Glutamatergic neuron (in vitro differentiated cells): ENCODE measurements around the gene LCN10. TPM values are rescaled to one million over a fixed set of nuclear protein-coding genes. Genes with fewer than 3 reads are reported as not detected.
"Not testable (repeated sequence)": the region's sequence is repeated elsewhere in the genome, so short reads cannot be mapped to it uniquely, and the experiment has no call there.

Experiments
- DNase-seq: peaks from one replicate; pipeline ENCODE4 v3.0.0; 2022
- H3K27ac Mint-ChIP-seq: one replicate; pipeline ENCODE4 v1.8.0; 2020; ENCODE audit warnings: mild to moderate bottlenecking, mixed read lengths, inconsistent platforms; ENCODE audit not compliant: unreplicated experiment
- H3K27me3 Mint-ChIP-seq: one replicate; pipeline ENCODE4 v1.8.0; 2020; ENCODE audit warnings: mild to moderate bottlenecking, moderate library complexity, mixed read lengths, inconsistent platforms; ENCODE audit not compliant: unreplicated experiment
- H3K36me3 Mint-ChIP-seq: one replicate; pipeline ENCODE4 v1.8.0; 2020; ENCODE audit warnings: mild to moderate bottlenecking, mixed read lengths, inconsistent platforms; ENCODE audit not compliant: unreplicated experiment
- H3K4me1 Mint-ChIP-seq: one replicate; pipeline ENCODE4 v1.8.0; 2020; ENCODE audit warnings: mild to moderate bottlenecking, low read depth, mixed read lengths, inconsistent platforms; ENCODE audit not compliant: unreplicated experiment
- H3K4me3 Mint-ChIP-seq: one replicate; pipeline ENCODE4 v1.8.0; 2020; ENCODE audit warnings: mild to moderate bottlenecking, mixed read lengths, inconsistent platforms; ENCODE audit not compliant: unreplicated experiment
- H3K9me3 Mint-ChIP-seq: one replicate; pipeline ENCODE4 v1.8.0; 2020; ENCODE audit warnings: mild to moderate bottlenecking, moderate library complexity, mixed read lengths, inconsistent platforms; ENCODE audit not compliant: unreplicated experiment
- total RNA-seq: library from RNA; stranded (reverse); fragmentation: NEBNext Ultra II Directional; extraction: Animal tissue kit (Norgen Biotek cat#: 25700); gene quantifications from one replicate; pipeline ENCODE4 v1.2.1, GENCODE V29; 2021; ENCODE audit not compliant: unreplicated experiment
- TF ChIP-seq, protein P1 (sequence below): fragments of 200-600 bp; sonication (generic); IDR thresholded peaks from one replicate; pipeline ENCODE4 v1.5.0; 2021; ENCODE audit not compliant: partially characterized antibody, unreplicated experiment

LCN10 gene
- total RNA-seq, 1 donor from 2014 or later = not detected

DNA sequence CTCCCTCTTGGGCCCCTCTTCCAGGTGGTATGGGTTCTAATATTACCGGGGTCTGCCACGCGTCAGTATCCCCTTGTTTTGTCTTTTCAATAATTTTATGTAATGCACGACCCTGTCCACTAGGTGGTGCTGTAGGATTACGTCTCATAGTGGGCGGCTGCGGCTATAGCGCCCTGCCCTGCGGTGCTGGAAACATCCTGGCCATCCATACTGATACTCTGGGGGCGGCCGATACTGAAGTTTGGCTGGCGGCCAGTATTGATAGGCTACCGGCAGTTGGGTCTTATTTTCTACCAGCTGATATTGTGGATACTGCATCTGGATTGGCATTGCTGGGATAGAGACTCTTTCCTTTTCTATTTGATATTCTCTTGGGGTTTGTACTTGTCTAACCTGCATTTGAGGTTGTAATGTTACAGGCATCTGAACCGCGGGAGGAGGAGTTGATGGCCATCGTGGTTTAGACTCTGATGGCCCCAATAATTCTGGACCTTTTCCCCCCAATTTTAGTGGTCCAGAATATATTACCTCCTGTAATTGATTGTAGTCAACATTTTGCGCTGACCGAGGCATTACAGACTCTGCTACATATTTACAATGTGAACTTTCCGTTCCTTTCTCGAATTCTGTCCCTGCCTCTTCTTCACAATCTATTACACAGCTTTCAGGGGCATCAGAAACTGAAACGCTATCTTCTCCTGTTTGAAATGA is 45.1 kb upstream of the LCN10 start:
- Mint-ChIP-seq H3K4me1 (peaks cover 49% of the 10 kb centered on the region), H3K27me3 (no peaks in the 10 kb centered on the region), H3K4me3 (peak overlapping the region; percentile 32), H3K9me3 (no peaks in the 10 kb centered on the region), H3K36me3 (no peaks in the 10 kb centered on the region), H3K27ac (peak overlapping the region; percentile 6)
- TF ChIP-seq, protein P1, sequence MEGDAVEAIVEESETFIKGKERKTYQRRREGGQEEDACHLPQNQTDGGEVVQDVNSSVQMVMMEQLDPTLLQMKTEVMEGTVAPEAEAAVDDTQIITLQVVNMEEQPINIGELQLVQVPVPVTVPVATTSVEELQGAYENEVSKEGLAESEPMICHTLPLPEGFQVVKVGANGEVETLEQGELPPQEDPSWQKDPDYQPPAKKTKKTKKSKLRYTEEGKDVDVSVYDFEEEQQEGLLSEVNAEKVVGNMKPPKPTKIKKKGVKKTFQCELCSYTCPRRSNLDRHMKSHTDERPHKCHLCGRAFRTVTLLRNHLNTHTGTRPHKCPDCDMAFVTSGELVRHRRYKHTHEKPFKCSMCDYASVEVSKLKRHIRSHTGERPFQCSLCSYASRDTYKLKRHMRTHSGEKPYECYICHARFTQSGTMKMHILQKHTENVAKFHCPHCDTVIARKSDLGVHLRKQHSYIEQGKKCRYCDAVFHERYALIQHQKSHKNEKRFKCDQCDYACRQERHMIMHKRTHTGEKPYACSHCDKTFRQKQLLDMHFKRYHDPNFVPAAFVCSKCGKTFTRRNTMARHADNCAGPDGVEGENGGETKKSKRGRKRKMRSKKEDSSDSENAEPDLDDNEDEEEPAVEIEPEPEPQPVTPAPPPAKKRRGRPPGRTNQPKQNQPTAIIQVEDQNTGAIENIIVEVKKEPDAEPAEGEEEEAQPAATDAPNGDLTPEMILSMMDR = peak; percentile 95
- peak; percentile 77 for DNase-seq

DNA sequence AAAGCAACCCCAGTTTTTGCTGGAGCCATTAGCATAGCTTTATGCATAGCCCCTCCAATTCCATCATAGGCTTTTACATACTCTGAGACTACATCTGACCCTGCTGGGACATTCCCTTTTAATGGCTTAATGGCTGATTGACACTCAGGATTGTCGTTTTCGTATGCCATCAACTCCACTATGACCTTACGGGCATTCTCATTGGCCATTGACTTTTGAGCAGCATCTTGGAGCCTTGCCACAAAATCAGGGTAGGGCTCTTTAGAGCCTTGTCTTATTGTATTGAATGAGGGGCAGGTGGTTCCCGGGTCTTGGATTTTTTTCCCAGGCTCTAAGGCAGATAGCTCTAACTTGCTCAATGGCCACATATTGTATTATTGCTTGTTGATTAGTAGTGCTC is 44.2 kb upstream of the LCN10 start:
- H3K4me1 Mint-ChIP-seq = peaks cover 51% of the 10 kb centered on the region
- peak overlapping the region; percentile 15 for H3K4me3 Mint-ChIP-seq
- H3K9me3 Mint-ChIP-seq, H3K36me3 Mint-ChIP-seq, H3K27ac Mint-ChIP-seq, H3K27me3 Mint-ChIP-seq, DNase-seq: not testable (repeated sequence)

DNA sequence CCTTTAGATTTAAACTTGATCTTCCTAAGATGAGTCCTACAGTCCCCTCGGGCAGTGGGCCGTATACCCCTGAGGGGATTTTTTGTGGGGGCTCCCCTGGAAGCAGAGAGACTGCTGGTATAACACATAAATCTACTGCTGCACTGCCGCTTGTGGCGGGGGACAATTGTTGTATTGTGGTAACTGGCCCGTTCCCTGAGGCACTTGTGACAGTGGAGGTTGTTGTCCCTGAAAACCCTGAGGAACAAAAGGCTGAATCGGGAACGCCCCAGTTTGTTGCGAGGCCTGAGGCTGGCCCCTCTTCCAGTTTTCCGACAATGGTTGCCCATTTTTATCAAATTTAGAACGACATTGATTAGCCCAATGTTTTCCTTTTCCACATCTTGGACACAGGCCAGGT is 43.7 kb upstream of the LCN10 start:
- Mint-ChIP-seq H3K4me1 (peaks cover 51% of the 10 kb centered on the region), H3K27ac (no peak overlapping the region), H3K4me3 (no peak overlapping the region), H3K36me3 (no peaks in the 10 kb centered on the region), H3K9me3 (no peaks in the 10 kb centered on the region), H3K27me3 (no peaks in the 10 kb centered on the region)
- TF ChIP-seq, protein P1 = no peak
- no peak for DNase-seq

DNA sequence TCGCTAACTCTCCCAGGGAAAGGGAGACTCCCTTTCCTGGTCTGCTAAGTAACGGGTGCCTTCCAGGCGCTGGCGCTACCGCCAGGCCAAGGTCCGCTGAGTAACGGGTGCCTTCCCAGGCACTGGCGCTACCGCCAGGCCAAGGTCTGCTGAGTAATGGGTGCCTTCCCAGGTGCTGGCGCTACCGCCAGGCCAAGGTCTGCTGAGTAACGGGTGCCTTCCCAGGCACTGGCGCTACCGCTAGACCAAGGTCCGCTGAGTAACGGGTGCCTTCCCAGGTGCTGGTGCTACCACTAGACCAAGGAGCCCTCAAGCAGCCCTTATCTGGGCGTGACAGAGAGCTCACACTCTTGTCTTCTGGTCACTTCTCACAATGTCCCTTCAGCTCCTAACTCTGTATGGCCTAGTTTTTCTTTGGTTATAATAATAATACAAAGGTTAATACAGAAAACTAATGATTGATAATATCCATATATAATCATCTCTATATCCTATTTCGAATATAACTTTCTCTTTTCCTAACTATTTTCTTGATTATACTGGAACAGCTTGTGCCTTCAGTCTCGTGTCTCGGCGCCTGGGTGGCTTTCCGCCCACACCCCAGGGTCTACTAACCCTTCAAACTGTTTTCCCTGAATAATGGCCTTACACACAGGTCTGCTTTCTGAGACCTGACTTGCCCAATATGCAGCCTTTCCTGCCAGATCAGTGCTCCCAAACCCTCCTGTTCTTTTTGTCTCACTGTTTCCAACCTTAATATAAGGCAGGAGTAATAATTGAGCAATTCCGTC is 43.0 kb upstream of the LCN10 start:
- Mint-ChIP-seq H3K4me3 (peak overlapping the region; percentile 8), H3K4me1 (peaks cover 51% of the 10 kb centered on the region)
- not testable (repeated sequence) for H3K27me3 Mint-ChIP-seq, H3K36me3 Mint-ChIP-seq, H3K9me3 Mint-ChIP-seq, H3K27ac Mint-ChIP-seq, DNase-seq

DNA sequence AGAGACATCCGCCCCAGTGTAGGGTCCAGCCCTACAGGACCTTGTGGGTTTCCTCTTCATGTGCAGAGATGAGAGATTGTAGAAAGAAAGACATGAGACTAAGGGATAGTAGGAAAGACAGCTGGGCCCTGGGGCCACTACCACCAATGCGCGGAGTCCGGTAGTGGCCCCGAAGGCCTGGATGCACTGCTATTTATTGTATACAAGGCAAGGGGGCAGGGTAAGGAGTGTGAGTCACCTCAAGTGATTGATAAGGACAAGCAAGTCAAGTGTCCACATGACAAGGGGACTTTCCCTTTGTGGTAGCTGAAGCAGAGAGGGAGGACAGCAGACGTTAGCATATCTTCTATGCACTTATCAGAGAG is 42.2 kb upstream of the LCN10 start:
- Mint-ChIP-seq H3K4me1 (peaks cover 55% of the 10 kb centered on the region), H3K36me3 (no peaks in the 10 kb centered on the region), H3K27me3 (peaks cover 4% of the 10 kb centered on the region), H3K27ac (peak overlapping the region; percentile 86), H3K9me3 (no peaks in the 10 kb centered on the region), H3K4me3 (peak overlapping the region; percentile 56)
- TF ChIP-seq, protein P1 = no peak
- DNase-seq = no peak
